ENCODE measurements around the gene TIMM13. TPM values are rescaled to one million over a fixed set of nuclear protein-coding genes. Genes with fewer than 3 reads are reported as not detected.
"Not testable (repeated sequence)": the region's sequence is repeated elsewhere in the genome, so short reads cannot be mapped to it uniquely, and the experiment has no call there.

The TIMM13 gene
- total RNA-seq, 1 donor from 2014 or later: 117 TPM

DNA sequence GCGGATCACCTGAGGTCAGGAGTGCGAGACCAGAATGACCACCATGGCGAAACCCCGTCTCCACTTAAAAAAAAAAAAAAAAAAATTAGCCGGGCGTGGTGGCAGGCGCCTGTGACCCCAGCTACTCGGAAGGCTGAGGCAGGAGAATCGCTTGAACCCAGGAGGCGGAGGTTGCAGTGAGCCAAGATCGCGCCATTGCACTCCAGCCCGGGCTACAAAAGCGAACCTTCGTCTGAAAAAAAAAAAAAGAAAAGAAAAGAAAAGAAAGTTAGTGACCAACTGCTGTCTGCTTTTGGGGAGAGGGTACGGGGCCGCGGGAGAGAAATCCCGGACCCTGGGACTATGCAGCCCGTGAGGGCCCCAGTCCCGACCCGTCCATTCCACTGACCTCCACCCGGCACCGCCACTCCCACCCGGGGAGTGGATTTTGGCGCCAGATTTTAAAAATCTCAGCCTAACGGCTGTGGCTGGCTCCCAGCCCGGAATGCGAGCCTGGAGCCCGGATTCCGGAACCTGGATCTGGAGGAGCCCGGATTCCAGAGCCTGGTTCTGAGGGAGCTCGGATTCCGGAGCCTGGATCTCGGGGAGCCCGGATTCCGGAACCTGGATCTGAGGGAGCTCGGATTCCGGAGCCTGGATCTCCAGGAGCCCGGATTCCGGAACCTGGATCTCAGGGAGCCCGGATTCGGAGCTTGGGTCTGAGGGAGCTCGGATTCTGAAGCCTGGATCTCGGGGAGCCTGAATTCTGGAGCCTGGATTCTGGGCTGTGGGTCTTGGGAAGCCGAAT, 35.4 kb upstream of the TIMM13 start:
- Mint-ChIP-seq H3K9me3 (ENCODE audit: unreplicated experiment) (no peaks in the 10 kb centered on the region), H3K36me3 (ENCODE audit: low read depth, unreplicated experiment) (peaks cover 3% of the 10 kb centered on the region), H3K27me3 (ENCODE audit: unreplicated experiment) (peaks cover 3% of the 10 kb centered on the region), H3K4me3 (ENCODE audit: unreplicated experiment) (peak overlapping the region; percentile 73), H3K4me1 (ENCODE audit: unreplicated experiment) (peaks cover 3% of the 10 kb centered on the region), H3K27ac (ENCODE audit: unreplicated experiment) (no peak overlapping the region)
- peak; percentile 91 for DNase-seq (ENCODE audit: low spot score)
- TF ChIP-seq CTCF (IDR thresholded peaks at IDR 0.05; ENCODE audit: unreplicated experiment): no peak

- H3K4me3 Mint-ChIP-seq (ENCODE audit: unreplicated experiment): peak overlapping the region; percentile 90
- no peaks in the 10 kb centered on the region for H3K9me3 Mint-ChIP-seq (ENCODE audit: unreplicated experiment)
- peaks cover 4% of the 10 kb centered on the region for H3K27me3 Mint-ChIP-seq (ENCODE audit: unreplicated experiment)
- no peak overlapping the region for H3K27ac Mint-ChIP-seq (ENCODE audit: unreplicated experiment)
- H3K4me1 Mint-ChIP-seq (ENCODE audit: unreplicated experiment): peaks cover 4% of the 10 kb centered on the region
- DNase-seq (ENCODE audit: low spot score): peak; percentile 65
- TF ChIP-seq CTCF (IDR thresholded peaks at IDR 0.05; ENCODE audit: unreplicated experiment): no peak
- H3K36me3 Mint-ChIP-seq (ENCODE audit: low read depth, unreplicated experiment): peaks cover 3% of the 10 kb centered on the region
Measured at GRCh38 chr19:2461751-2462634, 34.6 kb upstream of the TIMM13 start.

- no peak for TF ChIP-seq CTCF (IDR thresholded peaks at IDR 0.05; ENCODE audit: unreplicated experiment)
- H3K27ac Mint-ChIP-seq (ENCODE audit: unreplicated experiment): no peak overlapping the region
- H3K9me3 Mint-ChIP-seq (ENCODE audit: unreplicated experiment): no peaks in the 10 kb centered on the region
- DNase-seq (ENCODE audit: low spot score): no peak
- peaks cover 3% of the 10 kb centered on the region for H3K36me3 Mint-ChIP-seq (ENCODE audit: low read depth, unreplicated experiment)
- H3K4me3 Mint-ChIP-seq (ENCODE audit: unreplicated experiment): no peak overlapping the region
- H3K4me1 Mint-ChIP-seq (ENCODE audit: unreplicated experiment): peaks cover 6% of the 10 kb centered on the region
- H3K27me3 Mint-ChIP-seq (ENCODE audit: unreplicated experiment): peaks cover 6% of the 10 kb centered on the region
Measured at GRCh38 chr19:2460245-2460644, 32.9 kb upstream of the TIMM13 start.

DNA sequence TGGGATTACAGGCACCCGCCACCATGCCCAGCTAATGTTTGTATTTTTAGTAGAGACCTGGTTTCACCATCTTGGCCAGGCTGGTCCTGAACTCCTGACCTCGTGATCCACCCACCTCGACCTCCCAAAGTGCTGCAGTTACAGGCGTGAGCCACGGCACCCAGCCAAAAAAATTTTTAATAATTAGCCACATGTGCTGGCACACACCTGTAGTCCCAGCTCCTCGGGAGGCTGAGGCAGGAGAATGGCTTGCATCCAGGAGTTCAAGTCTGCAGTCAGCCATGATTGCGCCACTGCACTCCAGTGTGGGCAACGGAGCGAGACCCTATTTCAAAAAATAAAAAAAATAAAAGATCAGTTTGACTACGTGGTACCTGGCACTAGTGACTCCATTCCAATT, 31.4 kb upstream of the TIMM13 start:
- not testable (repeated sequence) for H3K4me1 Mint-ChIP-seq (ENCODE audit: unreplicated experiment); DNase-seq (ENCODE audit: low spot score); H3K27me3 Mint-ChIP-seq (ENCODE audit: unreplicated experiment); H3K36me3 Mint-ChIP-seq (ENCODE audit: low read depth, unreplicated experiment); H3K27ac Mint-ChIP-seq (ENCODE audit: unreplicated experiment); H3K9me3 Mint-ChIP-seq (ENCODE audit: unreplicated experiment); H3K4me3 Mint-ChIP-seq (ENCODE audit: unreplicated experiment)

DNA sequence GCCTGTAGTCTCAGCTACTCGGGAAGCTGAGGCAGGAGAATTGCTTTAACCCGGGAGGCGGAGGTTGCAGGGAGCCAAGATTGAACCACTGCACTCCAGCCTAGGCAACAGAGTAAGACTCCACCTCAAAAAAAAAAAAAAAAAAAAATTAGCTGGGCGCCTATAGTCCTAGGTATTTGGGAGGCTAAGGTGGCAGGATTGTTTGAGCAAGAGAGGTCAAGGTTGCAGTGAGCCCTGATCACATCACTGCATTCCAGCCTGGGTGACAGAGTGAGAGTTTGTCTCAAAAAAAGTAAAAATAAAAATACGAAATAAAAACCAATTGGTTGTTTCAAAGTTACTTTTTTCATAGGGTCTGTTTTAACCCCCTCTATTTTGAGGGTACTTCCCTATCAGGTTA, 30.7 kb upstream of the TIMM13 start:
- Mint-ChIP-seq H3K27me3 (ENCODE audit: unreplicated experiment) (peaks cover 7% of the 10 kb centered on the region), H3K4me3 (ENCODE audit: unreplicated experiment) (no peak overlapping the region), H3K36me3 (ENCODE audit: low read depth, unreplicated experiment) (peaks cover 3% of the 10 kb centered on the region), H3K27ac (ENCODE audit: unreplicated experiment) (no peak overlapping the region), H3K4me1 (ENCODE audit: unreplicated experiment) (peaks cover 6% of the 10 kb centered on the region), H3K9me3 (ENCODE audit: unreplicated experiment) (no peaks in the 10 kb centered on the region)
- TF ChIP-seq CTCF (IDR thresholded peaks at IDR 0.05; ENCODE audit: unreplicated experiment): no peak
- DNase-seq (ENCODE audit: low spot score): no peak

All from endothelial cell (in vitro differentiated cells).